CD14-positive monocyte (primary cell): ENCODE data around the gene IL11RA. TPM values are rescaled to one million over a fixed set of nuclear protein-coding genes. Genes with fewer than 3 reads are reported as not detected.

Source experiments
- DNase-seq, 3 donors: peaks; one replicate each; pipeline ENCODE4 v3.0.0-alpha.2; 2011 to 2022
- H2AFZ ChIP-seq: 2 replicates; pipeline ENCODE4 v1.6.0; 2012; ENCODE audit warnings: mild to moderate bottlenecking, low read depth, low read length, inconsistent platforms; ENCODE audit not compliant: insufficient read depth, poor library complexity, severe bottlenecking
- H3K27ac ChIP-seq, 2 donors: 1 replicate in 1 of 2; 2 replicates in 1 of 2; pipeline ENCODE4 v1.5.1; 2012 to 2013; ENCODE audit warnings: low read length in 2 of 2, control low read depth in 1 of 2, inconsistent platforms in 1 of 2, low read depth in 1 of 2, mild to moderate bottlenecking in 1 of 2
- H3K27me3 ChIP-seq, 2 donors: one replicate each; pipeline versions ENCODE4 v1.6.0 to v1.6.1; 2011 to 2013; ENCODE audit warnings: low read length in 2 of 2; ENCODE audit not compliant: control insufficient read depth in 2 of 2, insufficient read depth in 2 of 2
- H3K36me3 ChIP-seq, 2 donors: replicated peaks in 1 of 2; 1 replicate in 1 of 2; 2 replicates in 1 of 2; pipeline versions ENCODE4 v1.5.1 to v1.6.1; 2012 to 2013; ENCODE audit warnings: low read length in 2 of 2, control low read depth in 1 of 2, inconsistent platforms in 1 of 2, mild to moderate bottlenecking in 1 of 2; ENCODE audit not compliant: insufficient read depth in 2 of 2, control insufficient read depth in 1 of 2
- H3K4me1 ChIP-seq, 2 donors: 1 replicate in 1 of 2; 2 replicates in 1 of 2; pipeline versions ENCODE4 v1.5.1 to v1.6.1; 2012 to 2013; ENCODE audit warnings: low read length in 2 of 2, control low read depth in 1 of 2, inconsistent platforms in 1 of 2, mild to moderate bottlenecking in 1 of 2, moderate library complexity in 1 of 2; ENCODE audit not compliant: insufficient read depth in 2 of 2, control insufficient read depth in 1 of 2
- H3K4me2 ChIP-seq: replicated peaks from 2 replicates; pipeline ENCODE3; 2012; ENCODE audit warnings: low read length, moderate library complexity, mild to moderate bottlenecking; ENCODE audit not compliant: poor library complexity, severe bottlenecking; ENCODE audit errors: extremely low read depth
- H3K4me3 ChIP-seq, 3 experiments: fragments of 200-600 bp in 1 of 3; sonication (generic) in 1 of 3; replicated peaks in 1 of 3; 1 replicate in 2 of 3; 2 replicates in 1 of 3; pipeline ENCODE4 v1.5.1; 2011 to 2013; ENCODE audit warnings: low read length in 3 of 3, mild to moderate bottlenecking in 3 of 3, control low read depth in 2 of 3, low read depth in 2 of 3, inconsistent platforms in 1 of 3, moderate library complexity in 1 of 3
- H3K79me2 ChIP-seq: 2 replicates; pipeline ENCODE4 v1.6.0; 2012; ENCODE audit warnings: mild to moderate bottlenecking, control low read depth, inconsistent platforms, low read length, moderate library complexity; ENCODE audit not compliant: insufficient read depth
- H3K9ac ChIP-seq: 2 replicates; pipeline ENCODE4 v1.6.0; 2017; ENCODE audit warnings: low read length, mild to moderate bottlenecking; ENCODE audit not compliant: insufficient read depth, poor library complexity, severe bottlenecking
- H3K9me3 ChIP-seq, 2 donors: replicated peaks in 1 of 2; 1 replicate in 1 of 2; 2 replicates in 1 of 2; pipeline versions ENCODE4 v1.5.1 to v1.6.1; 2012 to 2013; ENCODE audit warnings: low read length in 2 of 2, control low read depth in 1 of 2; ENCODE audit not compliant: control insufficient read depth in 1 of 2, insufficient read depth in 1 of 2
- H4K20me1 ChIP-seq: 2 replicates; pipeline ENCODE4 v1.6.0; 2012; ENCODE audit warnings: mild to moderate bottlenecking, low read length, control low read depth, moderate library complexity; ENCODE audit not compliant: insufficient read depth
- H3K27ac Mint-ChIP-seq, 7 donors: one replicate each; pipeline ENCODE4 v1.8.0; 2020; ENCODE audit warnings: mild to moderate bottlenecking in 7 of 7, mixed read lengths in 7 of 7, moderate library complexity in 6 of 7, inconsistent platforms in 2 of 7
- H3K27me3 Mint-ChIP-seq, 3 donors: one replicate each; pipeline ENCODE4 v1.8.0; 2021 to 2022; ENCODE audit warnings: low read depth in 3 of 3, mild to moderate bottlenecking in 3 of 3, mixed read lengths in 3 of 3, moderate library complexity in 3 of 3, inconsistent platforms in 1 of 3
- H3K36me3 Mint-ChIP-seq, 2 donors: one replicate each; pipeline ENCODE4 v1.8.0; 2020; ENCODE audit warnings: mixed read lengths in 2 of 2, inconsistent platforms in 1 of 2, mild to moderate bottlenecking in 1 of 2
- H3K4me1 Mint-ChIP-seq: one replicate; pipeline ENCODE4 v1.8.0; 2020; ENCODE audit warnings: mild to moderate bottlenecking, mixed read lengths
- H3K4me3 Mint-ChIP-seq, 2 donors: one replicate each; pipeline ENCODE4 v1.8.0; 2020; ENCODE audit warnings: mild to moderate bottlenecking in 2 of 2, mixed read lengths in 2 of 2, moderate library complexity in 1 of 2
- H3K9me3 Mint-ChIP-seq, 7 donors: one replicate each; pipeline ENCODE4 v1.8.0; 2020 to 2022; ENCODE audit warnings: mixed read lengths in 7 of 7, mild to moderate bottlenecking in 6 of 7, moderate library complexity in 6 of 7, inconsistent platforms in 2 of 7
- CTCF ChIP-seq: fragments of 200-600 bp; IDR thresholded peaks from one replicate; pipeline ENCODE4 v1.8.0; 2022; ENCODE audit warnings: antibody characterized with exemption, mild to moderate bottlenecking
- WGBS: methylation state at CpG from one replicate; pipeline ENCODE4 v1.1.5; 2013; ENCODE audit warnings: missing lambda C conversion rate; ENCODE audit not compliant: insufficient coverage; 5-methylcytosine and 5-hydroxymethylcytosine counted together
- intact Hi-C, 2 donors: fragments of 100-400 bp; cut with micrococcal nuclease; formaldehyde crosslinking; loops; one replicate each; pipeline versions ENCODE4 v1.15.0 to v1.15.1; 2023
- polyA plus RNA-seq, 3 donors: library from polyadenylated mRNA; depleted of rRNA in 1 of 3; unstranded in 2 of 3; stranded (reverse) in 1 of 3; fragments of 300-500 nt in 2 of 3; fragments of >200 nt in 1 of 3; fragmentation: Illumina TruSeq in 2 of 3; gene quantifications; 1 replicate in 2 of 3; 2 replicates in 1 of 3; pipeline ENCODE4 v1.2.3, GENCODE V29; 2012 to 2021

IL11RA gene
- polyA plus RNA-seq, 3 donors = 2.8 to 39.1 (median 4.1) TPM

GRCh38 chr9:34701023-34701768, 49.2 kb downstream of the IL11RA start:
- Histone ChIP-seq H3K4me1 (peaks cover 12 to 13% of the 10 kb centered on the region in 2 donors), H3K9ac (peak overlapping the region; percentile 50), H2AFZ (peak overlapping the region; percentile 87), H3K36me3 (no peaks in the 10 kb centered on the region), H3K4me2 (peak overlapping the region; percentile 91), H3K27me3 (peaks cover 2 to 15% of the 10 kb centered on the region in 2 donors), H3K79me2 (no peaks in the 10 kb centered on the region), H3K27ac (no peak overlapping the region), H3K4me3 (peak overlapping the region; percentile 27 to 83 (median 31)), H4K20me1 (no peaks in the 10 kb centered on the region), H3K9me3 (no peaks in the 10 kb centered on the region)
- peak; percentile 77 for TF ChIP-seq CTCF
- Mint-ChIP-seq H3K9me3 (no peaks in the 10 kb centered on the region), H3K4me1 (peaks cover 9% of the 10 kb centered on the region), H3K27me3 (peaks cover 14 to 24% (median 17%) of the 10 kb centered on the region in 3 donors), H3K4me3 (peak overlapping the region; percentile 71 to 83), H3K36me3 (no peaks in the 10 kb centered on the region), H3K27ac (no peak overlapping the region)
- DNase-seq = peak; percentile 30 to 57 (median 41)
- intact Hi-C loops = no loop called here
- 11% methylated on average over 38 of the region's 52 CpGs for WGBS

- Histone ChIP-seq H4K20me1 (no peaks in the 10 kb centered on the region), H3K9me3 (no peaks in the 10 kb centered on the region), H2AFZ (peak overlapping the region; percentile 87), H3K9ac (peak overlapping the region; percentile 50), H3K79me2 (no peaks in the 10 kb centered on the region), H3K4me3 (peak overlapping the region; percentile 27 to 83 (median 31)), H3K27me3 (peaks cover 2 to 15% of the 10 kb centered on the region in 2 donors), H3K27ac (no peak overlapping the region), H3K4me2 (peak overlapping the region; percentile 91), H3K4me1 (peaks cover 12 to 13% of the 10 kb centered on the region in 2 donors), H3K36me3 (no peaks in the 10 kb centered on the region)
- TF ChIP-seq CTCF = peak; percentile 77
- Mint-ChIP-seq H3K27ac (peak overlapping the region in 1 of 7 donors; percentile 70), H3K9me3 (no peaks in the 10 kb centered on the region), H3K27me3 (peaks cover 16 to 29% (median 21%) of the 10 kb centered on the region in 3 donors), H3K36me3 (no peaks in the 10 kb centered on the region), H3K4me3 (peak overlapping the region; percentile 71 to 85), H3K4me1 (peaks cover 9% of the 10 kb centered on the region)
- DNase-seq = peak; percentile 60 to 67 (median 60)
- intact Hi-C loops = loop anchor here in 1 of 2 donors (1.0 kb wide), 1 partner anchor 27 kb away; no protein-coding TSS in a partner anchor
- 0% methylated on average over 3 of the region's 30 CpGs for WGBS
Observed at GRCh38 chr9:34701769-34702736, 50.1 kb downstream of the IL11RA start.
